ENCODE results near the gene FMC1. TPM values are rescaled to one million over a fixed set of nuclear protein-coding genes. Genes with fewer than 3 reads are reported as not detected.

The FMC1 gene
- total RNA-seq, 2 experiments from 2014 or later, result 4.0 to 7.8 TPM

Other genes starting within 250 kb of the FMC1 start
- gene ZC3HAV1, start 231.6 kb upstream of the FMC1 start, total RNA-seq, result 100 to 1,000 TPM; 124 to 129 TPM
- 10 to 100 TPM in 1 of 2 experiments, 1 to 10 TPM in 1; 9.5 to 11.8 TPM for gene UBN2, start 110.1 kb upstream of the FMC1 start, total RNA-seq
- gene LUC7L2, start 18.6 kb downstream of the FMC1 start, total RNA-seq, result 100 to 1,000 TPM; 121 to 130 TPM
- gene KLRG2, start 142.3 kb downstream of the FMC1 start, total RNA-seq, result not detected
- not detected for gene CLEC2L, start 182.3 kb downstream of the FMC1 start, total RNA-seq

All from activated CD4-positive, alpha-beta T cell treated with anti-CD3 and anti-CD28 coated beads, Interleukin-2, amount 10 ng/mL, durations not matched to agents 7 days and 5 days (primary cell).